ENCODE data around the gene ASH1L. TPM values are rescaled to one million over a fixed set of nuclear protein-coding genes. Genes with fewer than 3 reads are reported as not detected.

The ASH1L gene
- total and polyA plus RNA-seq, 9 of the 15 experiments (the other 6 are each of a cell fraction or from before 2014, with no cell fraction given): 2.0 to 23.3 (median 14.6) TPM

DNA sequence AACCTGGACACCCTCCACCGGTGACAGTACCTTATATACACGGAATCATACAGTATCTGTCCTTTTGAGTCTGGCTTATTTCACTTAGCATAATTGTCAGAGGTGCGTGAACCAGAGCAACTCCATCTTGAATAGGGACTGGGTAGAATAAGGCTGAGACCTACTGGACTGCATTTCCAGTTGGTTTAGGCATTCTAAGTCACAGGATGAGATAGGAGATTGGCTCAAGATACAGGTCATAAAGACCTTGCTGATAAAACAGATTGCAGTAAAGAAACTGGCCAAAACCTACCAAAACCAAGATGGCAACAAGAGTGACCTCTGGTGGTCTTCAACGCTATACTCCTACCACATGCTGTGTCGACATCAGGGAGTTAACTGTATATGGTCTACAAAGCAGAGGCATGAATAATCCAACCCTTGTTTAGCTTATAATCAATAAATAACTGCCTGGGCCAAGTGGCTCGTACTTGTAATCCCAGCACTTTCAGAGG lies 255.3 kb downstream of the ASH1L start (continued):
- TF ChIP-seq REST (IDR thresholded peaks at IDR 0.05; ENCODE audit: borderline replicate concordance): peak; percentile 81
- peak; percentile 68; the same call in 1 of the 2 replicates for TF ChIP-seq REST (CRISPR knock-in tag; IDR thresholded peaks at IDR 0.05; ENCODE audit: low read depth)
- peak; percentile 88 for TF ChIP-seq BACH1 (tag; IDR thresholded peaks at IDR 0.05)
- peak; percentile 86; the same call in 1 of the 2 replicates for TF ChIP-seq MTF1 (CRISPR knock-in tag; IDR thresholded peaks at IDR 0.05; ENCODE audit: borderline replicate concordance)
- TF ChIP-seq, protein P1, sequence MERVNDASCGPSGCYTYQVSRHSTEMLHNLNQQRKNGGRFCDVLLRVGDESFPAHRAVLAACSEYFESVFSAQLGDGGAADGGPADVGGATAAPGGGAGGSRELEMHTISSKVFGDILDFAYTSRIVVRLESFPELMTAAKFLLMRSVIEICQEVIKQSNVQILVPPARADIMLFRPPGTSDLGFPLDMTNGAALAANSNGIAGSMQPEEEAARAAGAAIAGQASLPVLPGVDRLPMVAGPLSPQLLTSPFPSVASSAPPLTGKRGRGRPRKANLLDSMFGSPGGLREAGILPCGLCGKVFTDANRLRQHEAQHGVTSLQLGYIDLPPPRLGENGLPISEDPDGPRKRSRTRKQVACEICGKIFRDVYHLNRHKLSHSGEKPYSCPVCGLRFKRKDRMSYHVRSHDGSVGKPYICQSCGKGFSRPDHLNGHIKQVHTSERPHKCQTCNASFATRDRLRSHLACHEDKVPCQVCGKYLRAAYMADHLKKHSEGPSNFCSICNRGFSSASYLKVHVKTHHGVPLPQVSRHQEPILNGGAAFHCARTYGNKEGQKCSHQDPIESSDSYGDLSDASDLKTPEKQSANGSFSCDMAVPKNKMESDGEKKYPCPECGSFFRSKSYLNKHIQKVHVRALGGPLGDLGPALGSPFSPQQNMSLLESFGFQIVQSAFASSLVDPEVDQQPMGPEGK (CRISPR knock-in tag; IDR thresholded peaks at IDR 0.05; ENCODE audit: borderline replicate concordance): peak; percentile 90; the same call in 1 of the 2 replicates
- 0 out of 2 replicates have a peak, but pooled peaks have one; percentile 45 for TF ChIP-seq ADNP (tag; IDR thresholded peaks at IDR 0.05)
- TF ChIP-seq ATF1 (CRISPR knock-in tag; IDR thresholded peaks at IDR 0.05): no peak
- TF ChIP-seq ATF1 (tag; IDR thresholded peaks at IDR 0.05): peak; percentile 75
- 0 out of 2 replicates have a peak, but pooled peaks have one; percentile 28 for TF ChIP-seq GABPA (tag; conservative IDR thresholded peaks at IDR 0.05; ENCODE audit: low read depth)
- peak in 1 of 2 experiments; percentile 58; a peak in 1 of 4 replicates for TF ChIP-seq HDAC1 (IDR thresholded peaks at IDR 0.05)
- 0 out of 2 replicates have a peak, but pooled peaks have one; percentile 15 for TF ChIP-seq FOSL1 (tag; conservative IDR thresholded peaks at IDR 0.05)
- TF ChIP-seq ZNF57 (CRISPR knock-in tag; IDR thresholded peaks at IDR 0.05): peak; percentile 90
- TF ChIP-seq, protein P2, sequence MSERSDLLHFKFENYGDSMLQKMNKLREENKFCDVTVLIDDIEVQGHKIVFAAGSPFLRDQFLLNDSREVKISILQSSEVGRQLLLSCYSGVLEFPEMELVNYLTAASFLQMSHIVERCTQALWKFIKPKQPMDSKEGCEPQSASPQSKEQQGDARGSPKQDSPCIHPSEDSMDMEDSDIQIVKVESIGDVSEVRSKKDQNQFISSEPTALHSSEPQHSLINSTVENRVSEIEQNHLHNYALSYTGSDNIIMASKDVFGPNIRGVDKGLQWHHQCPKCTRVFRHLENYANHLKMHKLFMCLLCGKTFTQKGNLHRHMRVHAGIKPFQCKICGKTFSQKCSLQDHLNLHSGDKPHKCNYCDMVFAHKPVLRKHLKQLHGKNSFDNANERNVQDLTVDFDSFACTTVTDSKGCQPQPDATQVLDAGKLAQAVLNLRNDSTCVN (CRISPR knock-in tag; IDR thresholded peaks at IDR 0.05): peak; percentile 85; the same call in 1 of the 2 replicates
- peak; percentile 98 for TF ChIP-seq SMAD4 (CRISPR knock-in tag; conservative IDR thresholded peaks at IDR 0.05)
- TF ChIP-seq SIX5 (IDR thresholded peaks at IDR 0.05; ENCODE audit: borderline replicate concordance in 1 of 2, insufficient read depth in 1 of 2, low read depth in 1 of 2, low read length in 2 of 2): no peak
- peak; percentile 89 for TF ChIP-seq ID3 (CRISPR knock-in tag; IDR thresholded peaks at IDR 0.05)
- peak; percentile 99 for TF ChIP-seq ID3 (tag; IDR thresholded peaks at IDR 0.05)
